ENCODE results near the gene SYNE3.

Gene SYNE3

DNA sequence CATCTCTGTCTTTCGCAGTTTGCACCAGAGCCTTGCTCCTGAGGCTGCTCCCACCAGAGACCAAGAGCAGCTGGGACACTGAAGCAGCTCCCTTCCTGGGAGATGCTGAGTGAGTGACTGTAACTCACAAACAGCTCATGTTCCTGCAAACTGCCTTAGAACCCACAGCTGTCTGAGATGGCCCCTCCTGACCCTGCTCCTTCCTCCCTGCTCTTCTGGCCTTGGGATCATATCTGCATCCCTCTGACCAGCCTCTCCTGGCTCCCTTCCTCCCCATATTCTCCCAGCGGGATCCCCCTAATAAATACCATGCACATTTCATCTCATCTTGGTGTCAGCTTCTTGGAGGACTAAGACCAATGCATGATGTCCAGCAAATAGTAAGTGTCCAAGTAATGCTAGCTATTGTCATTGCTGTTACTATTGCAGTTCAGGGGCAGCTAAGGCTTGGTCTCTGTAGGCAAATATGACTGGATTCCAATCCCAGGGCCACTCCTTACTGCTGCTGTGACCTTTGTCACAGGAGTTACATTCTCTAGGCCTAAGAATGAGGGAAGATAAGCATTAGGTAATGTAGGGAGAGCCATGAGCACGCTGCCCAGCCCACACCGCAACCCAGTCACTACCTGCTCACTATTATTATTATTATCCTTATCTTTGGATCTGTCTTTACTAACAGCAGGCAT is 47.9 kb downstream of the SYNE3 start:
- no peak for DNase-seq

DNA sequence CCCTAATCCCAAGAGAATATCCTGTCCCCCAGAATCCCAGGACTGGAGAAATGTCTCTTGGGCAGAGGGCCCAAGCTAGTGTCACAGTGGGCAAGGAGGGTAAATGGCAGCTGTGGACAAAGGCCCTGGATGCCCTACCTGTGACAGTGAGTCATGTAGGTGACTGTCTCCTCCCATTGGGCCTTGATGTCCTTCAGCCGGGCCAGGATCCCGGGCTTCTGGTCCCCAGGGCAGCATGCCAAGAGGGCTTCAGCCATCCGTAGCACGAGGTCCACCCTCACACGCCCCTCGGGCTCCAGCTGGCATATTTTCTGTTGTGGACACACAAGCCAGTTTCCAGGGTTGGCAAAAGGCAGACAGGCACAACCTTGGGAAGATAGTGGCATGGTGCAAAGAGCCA is 48.8 kb downstream of the SYNE3 start:
- no peak for DNase-seq

DNA sequence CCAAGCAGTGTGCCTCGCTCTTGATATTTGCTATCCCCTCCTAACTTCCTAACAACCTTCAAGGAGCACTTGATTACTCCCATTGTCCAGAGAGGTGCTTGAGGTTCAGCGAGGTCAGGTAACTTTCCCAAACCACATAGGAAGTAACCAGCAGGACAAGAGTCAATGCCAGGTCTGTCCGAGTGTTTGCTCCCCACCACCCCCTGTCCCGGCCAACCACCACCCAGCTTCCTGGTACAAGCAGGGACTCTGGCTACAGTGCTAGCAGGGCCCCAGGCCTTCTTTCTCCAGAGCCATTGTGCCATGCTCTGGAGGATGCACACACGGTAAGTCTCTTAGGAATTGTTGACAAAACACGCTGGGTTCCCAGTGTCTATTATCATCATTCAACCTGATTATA is 49.2 kb downstream of the SYNE3 start:
- DNase-seq: no peak
